GM12865 (cell line): ENCODE data around the gene GFPT1.

Experiments used
- DNase-seq: peaks from one replicate; pipeline ENCODE4 v3.0.0; 2010; ENCODE audit warnings: low read depth
- H3K4me3 ChIP-seq: 2 replicates; pipeline ENCODE4 v1.5.1; 2011; ENCODE audit warnings: mild to moderate bottlenecking, low read depth, low read length, control low read depth
- TF ChIP-seq, protein P1 (sequence below): IDR thresholded peaks from 2 replicates; pipeline ENCODE4 v1.5.1; 2011; ENCODE audit warnings: low read length, control low read depth, low read depth, inconsistent platforms; ENCODE audit not compliant: insufficient read depth; ENCODE audit errors: missing control alignments

GFPT1 gene

DNA sequence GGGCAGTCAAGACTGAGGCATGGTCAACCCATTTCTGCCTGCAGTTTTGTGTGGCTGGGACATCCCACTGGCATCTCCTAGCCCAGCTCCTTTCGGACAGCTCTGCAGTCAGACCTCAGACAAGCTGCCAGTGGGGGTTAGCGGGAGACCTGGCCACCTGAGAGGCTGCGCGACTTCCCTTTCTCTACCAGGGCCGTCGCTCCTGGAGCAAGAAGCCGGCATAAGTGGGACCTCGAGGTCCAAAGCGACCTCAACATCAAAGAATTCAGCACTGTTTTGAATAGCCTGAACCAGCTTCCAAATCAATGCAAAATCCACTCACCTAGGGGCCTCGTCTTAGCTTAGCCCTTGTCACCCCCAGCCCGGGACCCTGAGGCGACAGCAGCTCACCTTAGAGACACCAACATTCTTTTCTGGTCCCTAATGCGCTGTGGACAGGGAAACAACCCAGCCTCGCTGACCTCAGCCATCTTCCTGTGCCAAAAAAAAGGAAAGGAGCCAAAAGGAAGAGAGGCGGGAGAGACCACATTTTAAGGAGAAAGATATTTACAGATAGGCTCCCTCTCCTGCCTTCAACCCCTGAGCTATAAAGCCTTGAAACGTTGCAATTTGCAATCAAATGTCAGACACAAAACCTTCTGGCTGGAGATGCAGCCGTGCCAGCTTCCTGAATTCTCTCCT, 81.2 kb downstream of the GFPT1 start:
- no peak overlapping the region for H3K4me3 ChIP-seq
- TF ChIP-seq, protein P1, sequence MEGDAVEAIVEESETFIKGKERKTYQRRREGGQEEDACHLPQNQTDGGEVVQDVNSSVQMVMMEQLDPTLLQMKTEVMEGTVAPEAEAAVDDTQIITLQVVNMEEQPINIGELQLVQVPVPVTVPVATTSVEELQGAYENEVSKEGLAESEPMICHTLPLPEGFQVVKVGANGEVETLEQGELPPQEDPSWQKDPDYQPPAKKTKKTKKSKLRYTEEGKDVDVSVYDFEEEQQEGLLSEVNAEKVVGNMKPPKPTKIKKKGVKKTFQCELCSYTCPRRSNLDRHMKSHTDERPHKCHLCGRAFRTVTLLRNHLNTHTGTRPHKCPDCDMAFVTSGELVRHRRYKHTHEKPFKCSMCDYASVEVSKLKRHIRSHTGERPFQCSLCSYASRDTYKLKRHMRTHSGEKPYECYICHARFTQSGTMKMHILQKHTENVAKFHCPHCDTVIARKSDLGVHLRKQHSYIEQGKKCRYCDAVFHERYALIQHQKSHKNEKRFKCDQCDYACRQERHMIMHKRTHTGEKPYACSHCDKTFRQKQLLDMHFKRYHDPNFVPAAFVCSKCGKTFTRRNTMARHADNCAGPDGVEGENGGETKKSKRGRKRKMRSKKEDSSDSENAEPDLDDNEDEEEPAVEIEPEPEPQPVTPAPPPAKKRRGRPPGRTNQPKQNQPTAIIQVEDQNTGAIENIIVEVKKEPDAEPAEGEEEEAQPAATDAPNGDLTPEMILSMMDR: no peak

DNA sequence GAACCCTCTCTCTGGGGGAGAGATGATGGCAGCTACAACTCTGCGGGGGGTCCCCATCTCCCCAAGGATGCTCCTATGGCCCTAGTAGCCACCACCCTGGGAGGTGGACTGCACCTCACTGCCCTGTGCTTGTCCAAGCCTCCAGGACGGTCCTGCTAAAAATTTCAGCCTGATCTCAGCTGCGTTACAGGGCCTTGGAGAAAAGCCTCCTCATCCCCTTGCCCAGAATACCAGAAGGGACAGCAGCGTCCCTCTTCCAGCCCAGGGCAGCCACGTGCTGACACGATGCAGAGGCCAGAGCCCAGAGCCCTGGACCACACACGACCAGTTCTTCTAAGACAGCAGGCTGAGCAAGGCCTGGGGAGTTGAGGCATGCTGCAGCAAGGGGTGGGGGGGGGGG, 81.9 kb downstream of the GFPT1 start:
- no peak for DNase-seq
- TF ChIP-seq, protein P1: no peak
- H3K4me3 ChIP-seq: no peak overlapping the region

More for the DNA sequence above, 81.2 kb downstream of the GFPT1 start:
- no peak for DNase-seq

DNA sequence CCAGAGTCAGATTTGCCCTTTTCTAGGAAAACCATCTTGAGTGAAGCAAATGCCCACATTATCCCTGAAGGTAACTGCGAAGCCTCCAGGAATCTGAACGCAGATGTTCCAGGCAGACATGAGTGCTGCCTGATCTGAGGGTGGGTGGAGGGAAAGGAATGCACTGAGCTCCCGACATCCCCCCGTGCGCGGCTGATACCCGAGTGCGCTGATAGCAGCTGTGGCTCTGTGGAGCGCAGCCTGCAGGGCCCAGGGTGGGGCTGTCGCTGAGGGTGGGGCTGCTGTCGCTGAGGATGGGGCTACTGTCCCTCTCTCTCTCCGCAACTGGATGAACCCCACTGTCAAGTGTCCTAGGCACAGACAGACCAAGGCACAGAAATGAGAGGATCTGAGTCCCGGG, 82.4 kb downstream of the GFPT1 start:
- no peak for DNase-seq
- TF ChIP-seq, protein P1: no peak
- no peak overlapping the region for H3K4me3 ChIP-seq

DNA sequence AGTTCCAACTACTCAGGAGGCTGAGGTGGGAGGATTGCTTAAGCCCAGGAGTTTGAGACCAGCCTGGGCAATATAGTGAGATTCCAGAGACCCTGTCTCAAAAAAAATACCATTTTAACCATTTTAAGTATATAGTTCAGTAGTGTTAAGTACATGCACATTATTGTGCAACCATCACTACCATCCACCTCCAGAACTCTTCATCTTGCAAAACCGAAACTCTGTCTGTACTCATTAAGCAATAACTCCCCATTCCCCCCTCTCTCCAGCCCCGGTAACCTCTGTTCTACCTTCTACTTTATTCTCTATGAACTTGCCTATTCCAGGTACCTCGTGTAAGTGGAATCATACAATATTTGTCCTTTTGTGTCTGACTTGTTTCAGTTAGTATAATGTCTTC, 86.4 kb downstream of the GFPT1 start:
- TF ChIP-seq, protein P1: no peak
- DNase-seq: no peak
- H3K4me3 ChIP-seq: no peak overlapping the region

DNA sequence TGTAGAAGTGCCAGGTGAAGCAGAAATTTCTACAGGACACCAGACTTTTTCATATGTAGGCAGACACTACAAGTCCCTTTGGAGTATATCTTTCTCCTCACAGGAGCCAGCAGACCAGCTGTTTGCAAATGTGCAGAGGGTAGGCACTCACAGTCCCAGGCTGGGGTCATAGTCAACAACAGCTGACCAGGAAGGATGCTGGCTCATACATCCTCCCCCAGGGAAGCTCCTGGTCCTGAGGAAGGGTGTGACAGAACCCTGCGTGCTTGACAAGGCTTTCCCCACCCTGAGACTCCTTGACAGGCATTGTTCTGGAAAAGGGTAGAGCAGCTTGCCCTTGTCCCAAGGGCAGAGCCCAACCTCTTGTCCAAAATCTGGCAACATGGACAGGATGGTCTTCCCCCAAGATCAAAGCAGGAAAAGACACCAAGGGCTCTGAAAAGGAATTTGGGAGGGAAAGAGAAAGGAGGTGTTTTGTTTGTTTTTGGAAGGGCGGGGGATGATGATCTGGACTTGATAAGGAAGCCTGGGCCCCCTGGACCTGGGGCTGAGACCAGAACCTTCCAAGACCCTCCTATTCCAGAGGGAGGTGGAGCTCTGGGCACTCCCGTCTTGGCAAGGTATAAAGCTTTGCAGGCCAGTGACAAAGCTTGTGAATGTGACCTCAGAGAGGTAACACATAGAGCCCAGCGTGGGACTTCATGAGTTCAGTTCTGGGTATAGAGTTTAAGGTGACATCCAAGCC, 87.1 kb downstream of the GFPT1 start:
- TF ChIP-seq, protein P1: no peak
- no peak overlapping the region for H3K4me3 ChIP-seq
- DNase-seq: no peak

DNA sequence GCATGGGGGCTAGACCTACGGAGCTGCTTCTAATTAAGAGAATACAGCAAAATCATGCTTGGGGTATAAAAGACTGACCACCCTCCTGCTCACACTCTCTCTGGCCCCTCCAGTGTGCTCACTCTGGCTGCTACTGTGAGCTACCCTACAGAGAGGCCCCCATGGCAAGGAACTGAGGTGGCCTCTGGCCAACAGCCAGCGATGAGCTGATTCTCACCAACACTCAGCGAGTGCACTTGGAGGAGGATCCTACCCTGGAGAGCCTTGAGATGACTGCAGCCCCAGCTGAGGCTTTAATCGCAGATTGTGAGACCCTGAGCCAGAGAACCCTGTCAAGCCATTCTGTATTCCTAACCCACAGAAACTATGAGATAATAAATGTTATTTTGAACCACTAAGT, 88.2 kb downstream of the GFPT1 start:
- no peak overlapping the region for H3K4me3 ChIP-seq

More for the DNA sequence above, 88.2 kb downstream of the GFPT1 start:
- TF ChIP-seq, protein P1: no peak
- no peak for DNase-seq
